GM06990 (cell line): Measurements from ENCODE around the gene LRRC63.

ENCODE experiments used
- DNase-seq: peaks from one replicate; pipeline ENCODE4 v3.0.0-alpha.2; 2011; ENCODE audit not compliant: insufficient read length; ENCODE audit errors: extremely low read depth
- H3K27me3 ChIP-seq: replicated peaks from 2 replicates; pipeline ENCODE4 v1.6.0; 2011; ENCODE audit warnings: low read length; ENCODE audit not compliant: control insufficient read depth, insufficient read depth
- H3K36me3 ChIP-seq: 2 replicates; pipeline ENCODE4 v1.5.1; 2011; ENCODE audit warnings: low read length; ENCODE audit not compliant: control insufficient read depth, insufficient read depth
- H3K4me3 ChIP-seq: replicated peaks from 2 replicates; pipeline ENCODE4 v1.5.1; 2011; ENCODE audit warnings: low read depth, mild to moderate bottlenecking, control low read depth, low read length
- CTCF ChIP-seq: IDR thresholded peaks from 2 replicates; pipeline ENCODE4 v1.5.1; 2011; ENCODE audit warnings: low read length, control low read depth, mild to moderate bottlenecking, inconsistent platforms; ENCODE audit not compliant: insufficient read depth, poor library complexity, severe bottlenecking

LRRC63 gene

DNA sequence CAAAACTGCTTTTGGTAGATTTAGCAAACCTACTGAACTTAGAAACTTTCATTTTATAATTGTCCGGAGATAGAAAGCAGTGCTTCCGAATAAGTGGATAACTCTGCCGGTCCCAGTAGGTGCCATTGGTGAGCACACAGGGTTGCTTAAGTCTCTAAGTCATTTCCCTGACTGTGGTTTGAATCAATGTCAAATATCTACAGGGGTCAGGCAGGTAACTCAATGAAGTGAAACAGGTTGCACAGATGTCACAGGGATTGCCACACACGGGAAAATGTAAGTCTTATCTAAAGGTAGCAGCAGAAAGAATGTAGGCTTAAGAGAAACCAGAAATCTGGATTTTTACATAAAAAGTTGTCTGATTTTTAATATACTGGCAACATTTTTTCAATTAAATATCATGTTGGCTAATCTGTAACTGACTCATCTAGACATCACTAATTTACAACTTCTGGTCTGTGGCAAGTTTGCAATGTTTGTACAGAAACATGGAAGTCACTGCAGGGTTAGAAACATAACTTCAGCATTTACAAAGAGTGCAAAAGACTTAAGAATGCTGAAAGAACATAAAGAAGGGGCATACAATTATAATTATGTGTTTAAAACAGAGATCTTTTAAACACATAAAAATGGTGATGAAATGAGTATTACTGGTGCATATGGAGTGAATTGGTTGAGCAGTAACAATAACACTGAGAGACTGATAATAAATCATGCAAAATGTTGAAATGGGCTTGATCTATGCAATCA, 14.3 kb upstream of the LRRC63 start:
- TF ChIP-seq CTCF, result no peak
- DNase-seq, result no peak
- H3K27me3 ChIP-seq, result no peaks in the 10 kb centered on the region
- H3K36me3 ChIP-seq, result no peaks in the 10 kb centered on the region
- no peak overlapping the region for H3K4me3 ChIP-seq

DNA sequence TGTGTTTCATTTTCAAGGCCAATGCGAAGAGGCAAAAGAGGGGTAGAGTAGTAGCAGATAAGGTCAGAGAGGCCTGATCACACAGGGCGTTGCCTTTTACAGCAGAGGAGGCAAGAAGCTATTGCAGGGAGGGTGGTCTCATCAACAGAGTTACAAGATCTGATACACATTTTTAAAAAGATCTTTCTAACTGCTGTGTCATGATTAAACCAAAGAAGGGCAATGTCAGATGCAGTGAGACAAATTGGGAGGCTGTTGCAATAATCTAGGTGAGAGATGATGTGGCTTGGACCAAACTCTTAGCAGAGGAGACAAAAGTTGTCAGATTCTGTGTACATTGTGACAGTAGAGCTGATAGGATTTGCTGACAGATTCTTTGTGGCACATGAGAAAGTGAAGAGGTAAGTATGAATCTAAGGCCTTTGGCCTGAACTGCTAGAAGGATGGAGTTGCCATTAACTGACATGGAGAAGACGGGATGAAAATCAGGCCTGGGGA, 13.0 kb upstream of the LRRC63 start:
- H3K4me3 ChIP-seq, result no peak overlapping the region
- H3K27me3 ChIP-seq, result no peaks in the 10 kb centered on the region
- DNase-seq, result no peak
- no peak for TF ChIP-seq CTCF
- no peaks in the 10 kb centered on the region for H3K36me3 ChIP-seq

- H3K4me3 ChIP-seq, result no peak overlapping the region
- no peak for TF ChIP-seq CTCF
- no peak for DNase-seq
- H3K36me3 ChIP-seq, result no peaks in the 10 kb centered on the region
- H3K27me3 ChIP-seq, result no peaks in the 10 kb centered on the region
Observed at GRCh38 chr13:46202188-46202795, 9.4 kb upstream of the LRRC63 start.

GRCh38 chr13:46202966-46203365, 8.8 kb upstream of the LRRC63 start:
- Histone ChIP-seq H3K27me3 (no peaks in the 10 kb centered on the region), H3K4me3 (no peak overlapping the region), H3K36me3 (no peaks in the 10 kb centered on the region)
- no peak for TF ChIP-seq CTCF
- DNase-seq, result no peak

GRCh38 chr13:46206143-46206542, 5.6 kb upstream of the LRRC63 start:
- Histone ChIP-seq H3K27me3 (no peaks in the 10 kb centered on the region), H3K4me3 (no peak overlapping the region), H3K36me3 (no peaks in the 10 kb centered on the region)
- no peak for DNase-seq
- no peak for TF ChIP-seq CTCF
